GM20431 (cell line): ENCODE results near the gene FCRL3.
"Not testable (repeated sequence)": the region's sequence is repeated elsewhere in the genome, so short reads cannot be mapped to it uniquely, and the experiment has no call there.

Experiments used
- in situ Hi-C: fragments of 300-500 bp; cut with MseI, MboI; formaldehyde crosslinking; loops from one replicate; pipeline ENCODE4 v1.15.0; 2020; ENCODE audit warnings: low sequenced_read_pairs; ENCODE audit not compliant: unreplicated experiment

Gene FCRL3

GRCh38 chr1:157700732-157701131 lies at the start of gene FCRL3:
Gene FCRL3 (minus strand): TSS chr1:157700769. CDS start chr1:157700489, 280 bp downstream.
- in situ Hi-C loops: no loop called here

GRCh38 chr1:157748262-157748817 lies 47.8 kb upstream of the FCRL3 start:
- in situ Hi-C loops: no loop called here

- in situ Hi-C loops: no loop called here
Observed at GRCh38 chr1:157739229-157739901, 38.8 kb upstream of the FCRL3 start.

- in situ Hi-C loops: not testable (repeated sequence)
Observed at GRCh38 chr1:157735991-157736390, 35.4 kb upstream of the FCRL3 start.

- in situ Hi-C loops: no loop called here
Observed at GRCh38 chr1:157734321-157734720, 33.8 kb upstream of the FCRL3 start.

GRCh38 chr1:157732755-157733154 lies 32.2 kb upstream of the FCRL3 start:
- in situ Hi-C loops: no loop called here

GRCh38 chr1:157725221-157725577 lies 24.6 kb upstream of the FCRL3 start:
- in situ Hi-C loops: no loop called here

GRCh38 chr1:157724537-157725220 lies 24.1 kb upstream of the FCRL3 start:
- in situ Hi-C loops: no loop called here

GRCh38 chr1:157723157-157723556 lies 22.6 kb upstream of the FCRL3 start:
- in situ Hi-C loops: no loop called here

GRCh38 chr1:157721985-157722384 lies 21.4 kb upstream of the FCRL3 start:
- in situ Hi-C loops: no loop called here

GRCh38 chr1:157715736-157716135 lies 15.2 kb upstream of the FCRL3 start:
- in situ Hi-C loops: no loop called here

- in situ Hi-C loops: no loop called here
Observed at GRCh38 chr1:157711802-157712201, 11.2 kb upstream of the FCRL3 start.

GRCh38 chr1:157704878-157705277 lies 4.3 kb upstream of the FCRL3 start:
- in situ Hi-C loops: no loop called here

GRCh38 chr1:157703981-157704380 lies 3.4 kb upstream of the FCRL3 start:
- in situ Hi-C loops: no loop called here

- in situ Hi-C loops: no loop called here
Observed at GRCh38 chr1:157702308-157702825, 1.8 kb upstream of the FCRL3 start.

GRCh38 chr1:157700305-157700704 lies 264 bp downstream of the FCRL3 start:
- in situ Hi-C loops: no loop called here

- in situ Hi-C loops: no loop called here
Observed at GRCh38 chr1:157697781-157698569, 2.6 kb downstream of the FCRL3 start.

- in situ Hi-C loops: no loop called here
Observed at GRCh38 chr1:157696966-157697628, 3.5 kb downstream of the FCRL3 start.

- in situ Hi-C loops: no loop called here
Observed at GRCh38 chr1:157695417-157695816, 5.2 kb downstream of the FCRL3 start.

- in situ Hi-C loops: no loop called here
Observed at GRCh38 chr1:157691285-157691920, 9.2 kb downstream of the FCRL3 start.
